ENCODE results near the gene LITAFD.
"Not testable (repeated sequence)": the region's sequence is repeated elsewhere in the genome, so short reads cannot be mapped to it uniquely, and the experiment has no call there.

Gene LITAFD

DNA sequence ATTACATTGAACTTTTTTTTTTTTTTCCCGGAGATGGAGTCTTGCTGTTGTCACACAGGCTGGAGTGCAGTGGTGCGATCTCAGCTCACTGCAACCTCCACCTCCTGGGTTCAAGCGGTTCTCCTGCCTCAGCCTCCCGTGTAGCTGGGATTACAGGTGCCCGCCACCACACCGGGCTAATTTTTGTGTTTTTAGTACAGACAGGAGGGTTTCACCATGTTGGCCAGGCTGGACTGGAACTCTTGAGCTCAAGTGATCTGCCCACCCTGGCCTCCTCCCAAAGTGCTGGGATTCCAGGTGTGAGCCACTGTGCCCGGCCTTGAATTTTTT is 8.3 kb upstream of the LITAFD start:
- DNase-seq = not testable (repeated sequence)

DNA sequence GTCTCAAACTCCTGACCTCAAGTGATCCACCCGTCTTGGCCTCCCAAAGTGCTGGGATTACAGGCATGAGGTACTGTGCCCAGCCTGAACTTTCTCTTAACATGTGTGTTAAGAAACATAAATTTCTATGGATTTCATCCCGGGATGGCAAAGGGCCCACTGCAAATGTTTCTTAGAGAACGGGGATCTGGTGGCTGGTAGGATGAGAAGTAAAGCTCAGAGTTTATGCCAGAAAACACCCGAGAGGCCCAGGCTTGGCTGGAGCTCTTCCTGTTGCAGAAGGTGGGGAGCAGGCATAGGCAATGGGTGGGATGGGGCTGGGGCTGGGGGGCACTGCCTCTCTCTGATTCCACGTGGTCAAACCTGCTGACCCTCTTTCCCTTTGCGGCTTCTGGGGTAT is 7.8 kb upstream of the LITAFD start:
- DNase-seq = peak; percentile 75

DNA sequence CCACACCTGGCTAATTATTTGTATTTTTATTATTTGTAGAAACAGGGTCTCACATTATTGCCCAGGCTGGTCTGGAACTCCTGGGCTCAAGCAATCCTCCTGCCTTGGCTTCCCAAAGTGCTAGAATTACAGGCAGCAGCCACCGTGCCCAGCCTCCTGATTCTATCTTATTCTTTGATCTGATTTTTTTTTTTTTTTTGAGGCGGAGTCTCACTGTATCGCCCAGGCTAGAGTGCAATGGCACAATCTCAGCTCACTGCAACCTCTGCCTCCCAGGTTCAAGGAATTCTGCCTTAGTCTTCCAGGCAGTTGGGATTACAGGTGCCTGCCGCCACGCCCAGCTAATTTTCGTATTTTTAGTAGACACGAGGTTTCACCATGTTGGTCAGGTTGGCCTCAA is 6.8 kb upstream of the LITAFD start:
- DNase-seq = not testable (repeated sequence)

DNA sequence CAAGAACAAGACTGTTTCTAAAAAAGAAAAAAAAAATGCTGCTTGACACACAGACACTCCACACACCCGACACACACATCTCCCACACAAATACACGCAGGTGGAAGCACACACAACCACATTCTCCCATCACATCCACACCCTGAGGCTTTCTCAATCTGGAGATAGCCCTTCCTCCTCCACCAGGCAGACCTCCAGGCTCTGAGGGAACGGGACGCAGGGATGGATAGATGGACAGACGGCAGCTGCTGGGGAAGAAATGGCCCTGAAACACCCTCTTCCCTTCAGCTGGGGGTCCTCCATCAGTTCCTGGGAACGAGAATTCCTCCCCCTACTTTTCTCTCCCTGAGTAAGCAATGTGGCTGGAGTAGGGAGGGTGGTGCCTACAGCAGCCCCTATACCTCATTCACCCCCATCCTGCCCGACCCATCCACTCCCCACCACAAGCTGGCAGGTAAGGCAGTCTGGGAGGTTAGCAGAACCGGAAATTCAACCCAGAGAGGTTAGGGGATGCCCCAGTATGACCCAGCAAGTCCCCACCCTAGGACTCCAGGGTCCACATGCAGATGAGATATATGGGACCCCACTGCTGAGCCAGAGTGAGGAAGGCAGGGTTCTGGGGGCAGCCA is 4.1 kb upstream of the LITAFD start:
- no peak for DNase-seq

- DNase-seq = peak; percentile 17
These were observed 3.6 kb upstream of the LITAFD start for GRCh38 chr16:8878523-8878911.

DNA sequence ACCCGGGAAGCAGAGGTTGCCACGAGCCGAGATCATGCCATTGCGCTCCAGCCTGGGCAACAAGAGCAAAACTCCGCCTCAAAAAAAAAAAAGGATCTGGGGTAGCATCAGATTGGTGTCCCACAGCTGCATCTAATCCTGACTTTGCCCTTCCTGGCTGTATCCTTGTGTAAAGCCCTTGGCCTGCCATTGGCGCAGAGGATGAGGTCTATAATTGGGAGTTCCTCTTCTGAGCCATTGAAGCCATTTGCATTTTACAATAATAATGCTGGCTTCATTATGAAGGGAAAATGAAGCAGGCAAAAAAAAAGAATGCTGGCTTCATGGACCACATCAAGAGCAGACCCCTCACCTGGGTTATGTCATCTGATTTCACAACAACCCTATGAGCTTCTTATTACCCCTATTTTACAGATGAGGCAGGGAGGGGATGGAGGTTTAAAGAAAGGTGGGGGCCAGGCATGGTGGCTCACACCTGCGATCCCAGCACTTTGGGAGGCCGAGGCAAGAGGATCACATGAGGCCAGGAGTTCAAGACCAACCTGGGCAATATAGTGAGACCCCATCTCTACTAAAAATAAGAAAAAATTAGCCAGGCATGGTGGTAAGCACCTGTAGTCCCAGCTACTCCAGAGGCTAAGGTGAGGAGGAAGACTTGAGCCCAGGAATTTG is 1.2 kb upstream of the LITAFD start:
- no peak for DNase-seq

GRCh38 chr16:8882725-8883377 is 700 bp downstream of the LITAFD start:
- DNase-seq = no peak

DNA sequence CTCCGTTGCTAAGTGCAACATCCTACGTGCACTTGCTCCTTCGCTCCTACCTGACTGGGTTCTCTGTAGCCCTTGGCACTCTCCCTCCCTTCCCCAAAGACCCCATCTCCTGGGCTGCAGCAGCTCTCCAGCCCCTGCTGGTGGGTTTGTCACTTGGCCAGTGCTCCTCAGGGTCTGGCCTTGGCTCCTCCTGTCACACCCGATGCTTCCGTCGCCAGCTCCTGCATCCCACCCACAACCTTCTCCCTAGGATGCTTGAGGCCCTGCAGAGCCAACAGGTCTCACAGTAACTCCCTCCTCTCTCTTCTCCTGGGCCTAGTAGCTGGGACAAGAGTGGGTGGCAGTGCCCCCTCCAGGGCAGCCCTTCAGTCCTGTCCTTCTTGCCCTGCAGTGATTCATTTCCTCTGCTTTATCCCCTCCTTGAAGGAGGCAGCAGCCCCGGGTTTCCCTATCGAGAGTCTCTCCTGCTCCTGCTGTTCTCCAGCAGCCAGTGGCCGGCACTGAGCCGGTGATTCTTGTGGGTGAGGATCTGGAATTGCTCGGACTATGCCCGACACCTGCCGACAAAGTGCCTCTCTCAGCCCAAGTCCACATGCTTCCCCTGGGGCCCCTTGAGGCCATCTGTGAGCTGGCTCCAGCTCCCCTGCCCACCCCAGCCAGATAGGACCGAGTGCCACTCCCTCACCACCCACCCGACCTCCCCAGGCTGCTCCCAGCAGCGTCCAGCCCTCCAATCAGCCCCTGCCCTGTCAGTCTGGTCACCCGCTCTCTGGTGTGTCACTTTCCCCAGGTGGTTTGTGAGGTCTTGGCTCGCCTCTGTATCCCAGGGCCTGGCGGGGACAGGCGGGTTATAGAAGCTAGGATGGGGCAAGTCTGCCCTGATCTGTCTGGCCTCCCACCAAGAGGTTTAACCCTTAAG is 3.8 kb downstream of the LITAFD start:
- no peak for DNase-seq

GRCh38 chr16:8886593-8887430 is 4.7 kb downstream of the LITAFD start:
- DNase-seq = no peak

DNA sequence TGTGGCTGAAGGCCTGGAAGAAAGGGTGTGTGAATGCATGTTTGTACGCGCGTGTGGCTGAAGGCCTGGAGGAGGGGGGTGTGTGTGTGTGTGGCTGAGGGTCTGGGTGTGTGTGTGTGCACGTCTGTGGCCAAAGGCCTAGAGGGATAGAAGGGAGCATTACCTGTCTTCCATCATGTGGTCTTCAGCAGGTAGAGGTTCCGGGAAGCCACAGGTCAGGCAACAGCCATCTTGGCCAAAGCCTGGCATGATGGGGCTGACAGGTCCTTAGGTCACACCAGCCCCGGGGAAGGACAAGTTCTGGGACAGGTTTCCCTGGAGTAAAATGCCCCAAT is 5.2 kb downstream of the LITAFD start:
- no peak for DNase-seq

GRCh38 chr16:8887952-8888560 is 5.9 kb downstream of the LITAFD start:
- DNase-seq = no peak

DNA sequence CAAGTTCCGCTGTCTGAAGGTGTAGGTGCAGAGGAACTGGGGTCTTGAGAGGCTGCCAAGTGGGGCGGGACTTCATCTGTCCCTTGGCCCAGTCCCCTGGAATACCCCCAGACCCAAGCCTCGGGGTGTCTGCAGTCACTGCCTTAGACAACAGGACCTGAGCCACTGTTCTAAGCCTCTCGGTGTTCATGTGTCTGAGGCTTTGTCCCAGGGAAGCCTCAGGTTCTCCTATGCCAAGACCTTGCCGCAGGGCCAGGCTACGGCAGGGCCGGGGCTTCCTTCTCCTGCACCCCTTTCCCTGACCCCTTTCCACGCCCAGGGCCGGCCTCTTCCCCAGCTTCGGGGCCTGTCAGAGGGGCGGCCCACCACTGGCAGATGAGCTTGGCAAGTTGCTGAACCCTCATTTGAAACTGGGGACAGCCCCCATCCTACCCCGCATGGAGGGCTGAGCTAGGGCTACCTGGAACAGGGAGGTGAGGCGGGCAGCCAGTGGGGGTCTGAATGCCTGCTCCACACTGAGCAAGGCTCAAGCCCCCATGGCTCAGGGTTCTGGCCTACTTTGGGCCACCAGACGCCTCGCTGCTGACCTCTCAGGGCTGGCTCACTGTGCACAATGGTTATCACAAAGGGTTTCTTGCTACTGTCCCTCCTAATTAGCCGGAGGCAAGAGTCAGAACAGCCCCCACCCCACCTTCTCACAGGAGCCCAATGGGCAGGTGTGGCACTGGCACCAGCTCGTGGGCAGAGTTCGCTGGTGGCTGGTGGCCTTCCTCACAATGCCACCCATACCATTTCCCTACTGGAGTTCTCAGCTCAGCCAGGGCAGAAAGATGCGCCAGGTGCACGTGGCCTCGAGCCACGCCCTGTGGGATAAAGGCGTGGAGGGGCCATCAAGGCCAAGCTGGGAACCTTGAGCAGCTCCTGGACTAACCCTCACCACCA is 7.1 kb downstream of the LITAFD start:
- no peak for DNase-seq

DNA sequence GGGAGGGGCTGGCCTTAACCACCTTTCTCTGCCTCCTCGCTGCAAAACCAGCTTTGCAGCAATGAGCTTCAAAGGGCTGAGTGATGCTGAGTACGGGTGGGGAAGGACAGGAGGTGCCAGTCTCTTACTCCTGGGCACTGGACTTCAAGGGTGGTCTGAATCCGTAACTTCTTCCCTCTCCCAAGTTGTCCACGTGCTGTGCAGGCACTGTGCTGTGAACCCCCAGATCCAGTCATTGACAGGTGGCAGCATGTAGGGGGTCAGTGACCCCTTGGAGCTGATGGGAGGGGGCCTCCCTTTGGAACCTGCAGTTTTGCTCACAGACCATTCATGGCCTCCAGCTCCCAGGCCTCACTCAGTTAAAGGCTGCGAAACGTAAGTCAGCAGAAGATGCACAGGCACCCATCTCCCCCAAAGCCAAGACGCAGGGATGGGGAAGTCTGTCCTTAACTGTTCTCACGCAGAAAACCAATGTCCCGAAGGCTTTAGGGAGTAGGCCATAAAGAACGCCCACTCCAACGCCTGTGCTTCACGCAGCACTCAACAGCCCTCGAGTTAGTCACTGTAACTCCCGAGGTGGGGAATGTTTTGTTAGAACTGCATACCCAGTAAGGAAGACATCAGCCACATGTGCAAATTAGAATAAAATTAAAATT is 7.9 kb downstream of the LITAFD start:
- DNase-seq = no peak

DNA sequence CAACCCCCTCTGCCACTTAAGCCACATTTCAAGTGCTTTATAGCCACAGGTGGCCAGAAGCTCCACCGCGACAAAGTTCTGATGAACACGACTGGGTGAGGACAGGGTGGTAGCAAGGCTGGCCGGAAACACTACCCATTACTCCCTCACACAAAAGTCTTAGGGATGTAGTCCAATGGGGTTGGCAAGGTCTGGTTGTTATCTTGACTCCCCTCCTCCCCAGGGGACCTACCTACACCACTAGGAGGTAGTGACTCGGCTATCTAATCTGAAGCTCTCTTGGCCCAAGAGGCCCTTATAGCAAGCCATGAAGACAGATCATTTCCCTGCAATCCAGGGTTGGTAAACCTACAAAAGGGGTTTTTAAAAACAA is 8.4 kb downstream of the LITAFD start:
- DNase-seq = no peak

GRCh38 chr16:8892101-8892575 is 10.0 kb downstream of the LITAFD start:
- no peak for DNase-seq

- no peak for DNase-seq
These were observed 11.3 kb downstream of the LITAFD start for GRCh38 chr16:8893426-8893825.

DNA sequence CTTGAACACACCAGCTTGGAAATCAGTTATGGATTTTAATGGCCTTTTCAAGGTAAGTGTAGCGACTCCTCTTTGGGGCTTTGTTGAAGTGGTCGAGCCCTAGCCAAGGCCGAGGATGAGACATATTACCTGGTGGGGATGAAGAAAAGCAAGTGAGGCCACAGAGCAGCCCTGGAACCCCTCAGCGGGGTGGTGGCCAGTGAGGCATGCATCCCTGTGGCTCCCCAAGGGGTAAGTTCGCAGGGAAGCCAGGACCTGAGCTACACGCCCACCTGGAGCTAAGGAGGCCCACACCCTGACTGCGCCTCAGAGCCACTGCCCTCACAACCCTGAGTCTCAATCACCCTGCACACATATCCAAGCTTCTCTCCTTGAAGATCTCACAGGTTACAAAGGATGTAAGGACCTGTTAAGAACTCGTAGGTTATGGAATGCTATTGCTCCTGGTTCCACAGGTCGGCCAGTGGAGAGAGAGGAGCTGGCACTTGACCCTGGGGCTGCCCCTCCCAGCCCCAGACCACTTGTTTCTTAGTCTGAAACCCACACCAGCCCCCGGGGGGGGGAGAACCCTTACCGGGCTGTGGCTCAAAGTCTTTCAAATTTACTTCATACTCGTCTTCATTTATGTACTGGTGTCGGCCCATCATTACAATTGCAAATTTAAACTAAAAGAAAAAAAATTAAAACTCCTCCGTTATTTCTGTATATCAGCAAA is 12.0 kb downstream of the LITAFD start:
- no peak for DNase-seq

GRCh38 chr16:8894736-8895334 is 12.7 kb downstream of the LITAFD start:
- DNase-seq = no peak

DNA sequence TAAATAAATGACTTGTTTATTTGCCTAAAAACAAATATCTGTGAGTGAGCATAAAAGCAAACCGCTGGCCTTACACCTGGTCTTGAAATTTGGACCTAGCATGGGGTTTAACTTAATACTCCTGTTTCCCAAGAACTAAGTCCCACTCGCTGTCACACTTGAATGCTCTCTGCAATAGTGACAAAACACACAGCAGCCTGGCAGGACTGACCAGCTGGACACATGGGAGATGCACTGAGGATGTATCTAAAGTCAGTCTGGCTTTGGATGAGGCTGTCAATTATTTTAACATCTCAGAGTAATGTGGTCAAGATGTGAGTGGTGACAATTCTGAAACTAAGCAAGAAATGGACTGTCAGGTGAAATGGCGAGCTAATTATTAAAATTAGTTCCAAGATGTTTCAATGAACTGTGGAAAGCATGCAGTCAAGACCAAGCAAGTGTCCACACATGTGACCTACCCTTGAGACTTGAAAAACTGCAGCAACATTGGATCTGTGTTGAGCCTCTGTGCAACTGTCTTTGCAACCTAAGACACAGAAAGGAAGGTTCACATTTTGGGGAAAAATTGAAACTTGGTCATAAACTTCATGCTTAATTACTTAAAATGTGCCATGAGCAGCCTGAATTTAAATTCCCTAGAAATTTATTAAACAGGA is 16.6 kb downstream of the LITAFD start:
- no peak for DNase-seq
